Endometrium (tissue), 2 donors: Measurements from ENCODE around the gene STAMBP.
A peak's percentile ranks its signal among the peaks of the same experiment; 100 is the strongest.
"Not testable (repeated sequence)": the region's sequence is repeated elsewhere in the genome, so short reads cannot be mapped to it uniquely, and the experiment has no call there.

ENCODE experiments used
- FAIRE-seq: peaks from 2 replicates; lab custom pipeline; 2012; peaks lifted over from hg19 to GRCh38; lab: Jason Lieb, UNC
- donor health status: control.
- donor health status: control.

STAMBP gene

DNA sequence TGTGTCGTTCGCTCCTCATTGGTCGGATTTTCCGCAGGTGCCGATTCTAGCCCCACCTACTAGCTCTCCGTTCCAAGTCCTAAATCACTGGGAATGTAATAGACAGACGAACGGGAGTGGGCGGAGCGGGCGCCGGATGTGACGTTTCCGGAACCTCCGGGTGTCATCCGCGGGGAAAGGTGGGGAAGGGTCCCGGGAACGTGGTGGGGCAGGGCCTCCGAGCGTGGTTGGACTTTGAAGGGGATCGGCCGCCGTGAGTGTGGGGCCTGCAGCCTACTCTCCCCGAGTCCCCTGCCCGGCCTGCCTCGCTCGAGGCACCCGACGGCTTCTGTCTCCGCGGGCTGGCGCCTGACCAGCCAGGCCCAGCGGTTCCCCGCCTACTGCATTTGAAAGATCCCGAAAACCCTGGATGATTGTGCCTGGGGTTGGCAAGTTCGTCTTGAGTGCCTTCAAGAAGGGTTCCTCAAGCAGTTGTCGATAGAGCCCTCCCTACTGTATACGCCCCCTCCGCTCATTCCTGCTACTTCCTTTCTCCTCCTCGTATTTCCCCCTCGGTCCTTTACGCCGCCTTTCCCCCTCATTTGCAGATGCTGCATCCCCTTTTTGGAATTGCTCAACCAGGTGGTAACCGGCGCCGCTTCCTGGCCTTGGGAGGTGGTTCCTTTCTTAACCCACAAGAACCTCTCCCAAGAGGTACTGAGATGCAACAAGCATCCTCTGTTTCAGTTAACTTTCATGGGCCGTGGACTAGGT lies at the start of gene STAMBP:
Gene STAMBP (plus strand): TSS at position 144 of the 753 bp plus-strand sequence. CDS start 1,896 bp downstream, outside the sequence.
- FAIRE-seq = peak; percentile 95

GRCh38 chr2:73779467-73780236 lies 49.1 kb upstream of the STAMBP start, which contains the start of gene DUSP11:
DUSP11 (minus strand) TSS chr2:73780103; CDS start chr2:73779974, 129 bp downstream.
- peak; percentile 31 for FAIRE-seq

GRCh38 chr2:73780237-73780582 lies 48.6 kb upstream of the STAMBP start:
- no peak for FAIRE-seq

- not testable (repeated sequence) for FAIRE-seq
Measured at GRCh38 chr2:73783402-73783801, 45.4 kb upstream of the STAMBP start.

- not testable (repeated sequence) for FAIRE-seq
Measured at GRCh38 chr2:73783883-73784282, 44.9 kb upstream of the STAMBP start, which contains the start of gene C2orf78. C2orf78 (plus strand) TSS chr2:73784183; CDS start chr2:73784310, 127 bp downstream.

GRCh38 chr2:73811878-73812277 lies 16.9 kb upstream of the STAMBP start:
- FAIRE-seq = no peak

DNA sequence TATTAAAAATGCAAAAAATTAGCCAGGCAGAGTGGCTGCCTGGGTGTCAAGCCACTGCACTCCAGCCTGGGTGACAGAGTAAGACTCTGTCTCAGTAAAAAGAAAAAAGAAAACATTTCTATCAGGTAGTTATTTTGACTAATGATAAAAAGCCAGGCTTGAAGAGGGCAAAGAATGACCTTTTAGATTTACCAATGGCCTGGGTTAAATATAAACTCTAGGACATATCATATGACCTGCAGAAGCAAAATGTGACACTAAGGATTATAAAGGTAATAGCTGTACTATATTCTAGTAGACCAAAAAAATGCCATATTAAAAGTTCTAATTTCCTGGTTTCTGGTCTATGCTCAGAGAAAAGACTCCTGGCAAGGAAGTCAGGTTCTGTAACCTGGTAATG lies 16.1 kb upstream of the STAMBP start:
- no peak for FAIRE-seq

DNA sequence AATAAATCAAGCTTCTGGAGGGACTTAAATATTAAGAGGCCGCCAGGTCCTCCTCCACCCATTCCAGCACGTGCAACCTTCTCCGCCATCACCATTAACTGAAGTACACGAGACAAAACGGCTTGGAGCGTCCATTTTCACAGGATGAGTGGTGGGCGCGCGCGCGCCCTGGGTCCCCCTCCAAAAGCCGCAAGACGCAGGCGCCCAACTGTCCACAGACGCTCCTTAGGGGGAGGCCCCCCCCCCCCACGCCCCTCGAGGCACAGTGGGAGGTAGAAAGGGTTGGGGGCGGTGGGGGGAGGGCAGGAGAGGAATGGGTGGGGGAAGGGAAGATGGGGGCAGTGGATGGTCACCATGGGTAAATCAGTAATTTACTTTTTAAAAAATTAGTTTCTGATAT lies 10.5 kb upstream of the STAMBP start:
- no peak for FAIRE-seq

- FAIRE-seq = no peak
Measured at GRCh38 chr2:73821227-73821626, 7.5 kb upstream of the STAMBP start.

GRCh38 chr2:73821669-73822068 lies 7.1 kb upstream of the STAMBP start:
- no peak for FAIRE-seq

DNA sequence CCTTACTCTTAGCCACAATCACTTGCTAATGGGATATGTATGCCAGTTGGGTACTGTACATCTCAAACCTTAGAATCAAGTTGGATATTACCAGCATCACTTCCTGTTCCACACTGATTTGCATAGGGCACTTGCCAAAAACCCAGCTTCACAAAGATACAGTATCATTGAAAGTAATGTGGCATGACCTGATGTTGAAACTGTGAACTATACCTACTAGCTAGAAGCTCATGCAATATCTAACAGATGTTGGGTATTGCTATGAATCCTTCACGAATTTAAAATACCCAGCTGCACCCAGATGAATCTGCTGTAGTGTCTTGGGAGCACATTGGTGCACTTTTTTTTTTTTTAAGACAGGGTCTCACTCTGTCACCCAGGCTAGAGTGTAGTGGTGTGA lies 6.5 kb upstream of the STAMBP start:
- FAIRE-seq = no peak

- no peak for FAIRE-seq
Measured at GRCh38 chr2:73822991-73823390, 5.8 kb upstream of the STAMBP start.

DNA sequence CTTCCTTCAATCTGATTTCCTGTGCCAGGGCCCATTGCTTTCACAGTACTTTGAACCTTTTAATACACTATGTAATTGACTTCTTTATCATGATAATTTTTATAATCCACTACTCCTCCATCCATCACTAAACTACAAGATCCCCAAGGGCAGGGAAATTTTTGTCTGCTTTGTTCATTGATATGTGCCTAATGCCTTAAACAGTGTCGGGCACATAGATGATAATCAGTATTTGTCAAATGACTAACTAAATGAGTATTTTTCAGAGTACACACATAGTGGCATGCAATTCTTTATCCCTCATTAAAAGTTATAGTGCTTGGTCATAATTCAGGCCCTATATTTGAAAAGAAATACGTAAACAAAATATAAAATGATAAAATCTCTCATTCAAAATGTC lies 5.3 kb upstream of the STAMBP start:
- FAIRE-seq = no peak

GRCh38 chr2:73823916-73824523 lies 4.7 kb upstream of the STAMBP start:
- FAIRE-seq = peak; percentile 91

GRCh38 chr2:73825408-73825807 lies 3.4 kb upstream of the STAMBP start:
- FAIRE-seq = no peak

DNA sequence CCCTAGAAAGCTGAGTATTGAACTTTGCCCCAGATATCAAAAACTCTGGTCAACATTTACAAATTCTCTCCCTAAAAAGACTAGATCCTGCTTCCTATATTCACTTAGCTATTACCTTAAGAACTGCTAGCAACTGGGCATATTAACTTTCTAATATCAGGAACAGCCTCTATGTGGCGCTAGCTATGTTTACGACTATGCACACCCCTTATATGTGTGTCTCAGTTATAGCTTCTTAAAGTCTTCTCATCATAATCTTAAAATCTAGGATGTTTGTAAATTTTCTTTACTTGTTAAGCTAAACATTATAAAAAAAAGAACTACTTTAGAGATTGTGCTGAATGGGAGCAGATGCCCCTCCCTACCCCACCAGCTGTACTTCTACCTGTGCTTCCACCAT lies 1.7 kb upstream of the STAMBP start:
- no peak for FAIRE-seq

DNA sequence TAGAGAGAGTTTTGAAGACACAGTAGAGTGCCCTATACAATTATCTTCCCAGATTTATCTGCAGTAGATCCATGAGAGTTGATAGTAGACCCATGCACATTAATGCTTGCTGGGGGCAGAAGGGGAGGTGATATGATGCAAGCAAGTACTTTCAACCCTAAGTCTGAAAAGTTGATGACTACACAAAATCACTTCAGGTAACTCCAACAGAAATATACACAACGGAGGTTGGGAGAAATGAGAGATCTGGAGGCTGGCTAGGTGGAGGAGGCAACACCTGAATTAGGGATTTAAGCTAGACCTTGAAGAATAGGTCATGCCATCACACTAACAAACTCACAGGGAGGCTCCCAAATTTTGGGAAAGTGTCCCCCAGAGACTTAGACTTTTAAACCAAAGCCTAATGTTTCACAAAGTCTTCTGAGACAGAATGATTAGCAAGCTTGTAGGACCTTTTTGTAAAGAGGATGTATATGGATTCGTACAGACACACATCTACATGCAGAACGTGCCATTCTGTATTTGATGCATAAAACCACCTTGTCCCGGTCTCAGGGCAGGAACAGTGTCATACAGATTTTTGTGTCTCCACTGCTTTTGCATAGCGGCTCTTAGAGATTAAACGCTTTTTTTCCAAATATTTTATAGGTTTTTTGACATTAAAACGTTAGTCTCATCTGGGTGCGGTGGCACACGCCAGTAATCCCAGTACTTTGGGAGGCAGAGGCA lies 937 bp upstream of the STAMBP start:
- no peak for FAIRE-seq

DNA sequence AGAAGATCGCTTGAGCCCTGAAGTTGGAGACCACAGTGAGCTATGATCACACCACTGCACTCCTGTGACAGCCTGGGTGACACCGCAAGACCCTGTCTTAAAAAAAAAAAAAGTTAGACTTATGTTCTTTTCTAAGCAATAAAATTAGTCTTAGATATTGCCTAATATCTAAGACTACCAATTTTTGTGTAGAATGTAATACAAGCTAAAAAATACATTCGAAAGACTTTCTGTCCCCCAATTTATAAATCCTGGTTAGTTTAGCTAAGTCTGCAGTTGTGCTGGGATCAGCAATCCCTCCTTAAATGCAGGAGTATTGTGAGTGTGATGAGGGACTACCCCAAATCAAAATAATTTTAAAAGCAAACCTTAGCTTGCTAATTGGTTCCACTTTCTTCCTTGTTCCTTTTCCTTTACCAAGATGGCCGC lies 358 bp upstream of the STAMBP start:
- FAIRE-seq = no peak

GRCh38 chr2:73830871-73831401 lies 2.2 kb downstream of the STAMBP start:
- no peak for FAIRE-seq

- no peak for FAIRE-seq
Measured at GRCh38 chr2:73832930-73833329, 4.2 kb downstream of the STAMBP start.

GRCh38 chr2:73836141-73836943 lies 7.6 kb downstream of the STAMBP start:
- FAIRE-seq = no peak
